Caco-2 (cell line): ENCODE results near the gene AHCYL2. TPM values are rescaled to one million over a fixed set of nuclear protein-coding genes. Genes with fewer than 3 reads are reported as not detected.

Experiments used
- Bru-seq: library from RNA; stranded (reverse); fragments of 400-500 nt; gene quantifications from one replicate; lab custom pipeline; 2021; lab: Mats Ljungman, UMichigan
- BruChase-seq, 2 experiments: library from RNA; stranded (reverse); fragments of 400-500 nt; gene quantifications; one replicate each; lab custom pipeline; 2021; lab: Mats Ljungman, UMichigan
- BruUV-seq: library from RNA; stranded (reverse); fragments of 400-500 nt; replicated peaks from 2 replicates; lab custom pipeline; 2021; lab: Mats Ljungman, UMichigan
- CTCF ChIA-PET: fragments of 300-600 bp; sonication (Branson Sonifier 250); formaldehyde crosslinking; loops from one replicate; lab custom pipeline; 2022; ENCODE audit warnings: antibody characterized with exemption; lab: Charles Lee
- POLR2A ChIA-PET: fragments of 300-600 bp; sonication (Branson Sonifier 250); formaldehyde crosslinking; loops from one replicate; lab custom pipeline; 2022; ENCODE audit warnings: antibody characterized with exemption; lab: Charles Lee
- DNase-seq, 2 experiments: peaks; one replicate each; pipeline versions ENCODE4 v3.0.0 to v3.0.0-alpha.2; 2020 to 2022
- H3K27me3 ChIP-seq: replicated peaks from 2 replicates; pipeline ENCODE4 v1.6.0; 2011; ENCODE audit warnings: low read length; ENCODE audit not compliant: control insufficient read depth, insufficient read depth
- H3K36me3 ChIP-seq: 2 replicates; pipeline ENCODE4 v1.5.1; 2011; ENCODE audit warnings: low read length; ENCODE audit not compliant: control insufficient read depth, insufficient read depth
- H3K4me1 ChIP-seq: fragments of 250-450 bp; sonication (Bioruptor Pico); 2 replicates; pipeline ENCODE4 v1.5.1; 2020; ENCODE audit warnings: mild to moderate bottlenecking
- H3K4me3 ChIP-seq: 2 replicates; pipeline ENCODE4 v1.5.1; 2011; ENCODE audit warnings: low read depth, mild to moderate bottlenecking, control low read depth, low read length
- H3K9me3 ChIP-seq: fragments of 250-450 bp; sonication (Bioruptor Pico); 2 replicates; pipeline ENCODE4 v1.5.1; 2020; ENCODE audit warnings: mild to moderate bottlenecking, moderate library complexity
- H3K27ac Mint-ChIP-seq: one replicate; pipeline ENCODE4 v1.8.0; 2022; ENCODE audit warnings: mixed read lengths; ENCODE audit not compliant: unreplicated experiment
- H3K27me3 Mint-ChIP-seq: one replicate; pipeline ENCODE4 v1.8.0; 2022; ENCODE audit warnings: mixed read lengths; ENCODE audit not compliant: insufficient read depth, unreplicated experiment
- H3K36me3 Mint-ChIP-seq: one replicate; pipeline ENCODE4 v1.8.0; 2022; ENCODE audit warnings: mild to moderate bottlenecking, mixed read lengths; ENCODE audit not compliant: insufficient read depth, unreplicated experiment
- H3K4me1 Mint-ChIP-seq: one replicate; pipeline ENCODE4 v1.8.0; 2022; ENCODE audit warnings: low read depth, mixed read lengths; ENCODE audit not compliant: unreplicated experiment
- H3K4me3 Mint-ChIP-seq: one replicate; pipeline ENCODE4 v1.8.0; 2022; ENCODE audit warnings: mild to moderate bottlenecking, moderate library complexity, mixed read lengths; ENCODE audit not compliant: unreplicated experiment
- H3K9me3 Mint-ChIP-seq: one replicate; pipeline ENCODE4 v1.8.0; 2022; ENCODE audit warnings: mixed read lengths; ENCODE audit not compliant: unreplicated experiment
- intact Hi-C: fragments of 100-400 bp; cut with micrococcal nuclease; formaldehyde crosslinking; loops from one replicate; pipeline ENCODE4 v1.10.0; 2022; ENCODE audit not compliant: unreplicated experiment
- long read RNA-seq: library from polyadenylated mRNA; stranded (forward); transcript quantifications from one replicate; pipeline ENCODE4 v2.0.0, GENCODE V29; 2022
- total RNA-seq: library from RNA; stranded (reverse); gene quantifications from 2 replicates; pipeline ENCODE4 v1.2.3, GENCODE V29; 2022
- TF ChIP-seq, protein P1 (sequence below), 2 experiments: fragments of 200-600 bp in 1 of 2; IDR thresholded peaks; 1 replicate in 1 of 2; 2 replicates in 1 of 2; pipeline versions ENCODE4 v1.5.1 to v1.8.0; 2011 to 2022; ENCODE audit warnings: antibody characterized with exemption in 1 of 2, control low read depth in 1 of 2, inconsistent platforms in 1 of 2, low read depth in 1 of 2, low read length in 1 of 2, mild to moderate bottlenecking in 1 of 2, moderate library complexity in 1 of 2; ENCODE audit not compliant: insufficient read depth in 1 of 2, severe bottlenecking in 1 of 2, unreplicated experiment in 1 of 2

The AHCYL2 gene
- total RNA-seq, result 15.8 and 17.2 TPM in 2 replicates
- Bru-seq, nascent RNA, result percentile 69 among the genes with signal in this experiment
- percentile 73 among the genes with signal in this experiment for BruChase-seq, experiment 1, labeled RNA remaining after a 2-hour chase
- BruChase-seq, experiment 2, labeled RNA remaining after a 6-hour chase, result percentile 72 among the genes with signal in this experiment
- long read RNA-seq, full-length matches to known transcripts, result 18 of 31 reads
- long read RNA-seq, partial matches to known transcripts, result 3 of 31 reads
- long read RNA-seq, other reads (novel, unspliced or antisense), result 10 of 31 reads

DNA sequence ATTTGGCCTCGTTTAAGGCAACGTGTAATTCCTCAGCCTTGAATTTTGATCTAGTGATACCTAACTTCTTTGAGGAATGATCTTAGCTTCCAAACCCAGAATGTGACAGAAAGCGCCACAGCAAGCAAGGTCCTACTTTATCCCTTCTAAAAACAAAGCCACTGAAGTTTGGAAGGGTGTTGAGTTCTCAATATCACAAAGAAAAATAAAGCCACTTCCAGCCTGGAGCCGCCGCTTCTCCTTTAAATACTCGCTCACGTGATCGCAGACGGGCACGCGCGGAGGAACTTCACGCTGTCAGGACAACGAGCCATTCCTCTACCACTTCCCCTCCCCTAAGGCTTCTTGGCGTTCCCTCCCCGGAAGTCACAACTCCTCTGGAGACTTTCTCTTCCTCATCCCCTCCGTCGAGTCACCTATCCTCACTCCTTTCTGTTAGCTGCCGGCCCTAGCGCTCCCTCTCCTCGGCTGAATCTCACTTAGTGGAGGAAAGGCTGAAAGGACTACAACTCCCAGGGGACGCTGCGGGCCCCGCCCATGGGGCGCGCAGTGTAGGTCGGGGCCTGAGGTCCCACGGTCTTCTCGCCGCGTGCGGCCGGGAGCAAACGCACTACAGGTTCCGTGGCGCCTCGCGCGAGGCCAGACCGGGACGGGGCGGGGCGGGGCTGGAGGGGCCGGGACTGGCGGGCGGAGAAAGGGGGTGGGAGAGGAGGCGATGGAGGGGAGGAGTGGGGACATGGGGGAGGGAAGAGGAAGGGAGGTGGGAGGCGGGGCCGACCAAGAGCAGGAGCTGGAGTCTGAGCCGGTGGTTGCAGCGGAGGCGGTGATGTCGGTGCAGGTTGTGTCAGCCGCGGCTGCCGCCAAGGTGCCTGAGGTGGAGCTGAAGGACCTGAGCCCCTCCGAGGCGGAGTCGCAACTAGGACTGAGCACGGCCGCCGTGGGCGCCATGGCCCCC lies at the start of gene AHCYL2:
Gene AHCYL2 (plus strand): TSS at position 780 of the 955 bp plus-strand sequence.
- ChIA-PET POLR2A (no interaction called here), CTCF (interaction anchor here (0.6 to 1.6 kb wide), 8 partner anchors 11 to 519 kb away, joined by 3 to 11 read pairs (median 5); partner anchors contain the start of gene SMO)
- no peaks in the 10 kb centered on the region for H3K9me3 ChIP-seq
- DNase-seq, result peak; percentile 97 to 98
- H3K4me3 Mint-ChIP-seq, result peak within 1 kb of the TSS; percentile 87
- H3K9me3 Mint-ChIP-seq, result no peaks in the 10 kb centered on the region
- H3K4me1 Mint-ChIP-seq, result peaks cover 10% of the 10 kb centered on the region
- H3K4me3 ChIP-seq, result peak within 1 kb of the TSS; percentile 81
- 0 out of 2 replicates have a peak, but pooled peaks cover 9% of the 10 kb centered on the region for H3K4me1 ChIP-seq
- intact Hi-C loops, result loop anchor here (1.0 kb wide), 1 partner anchor 47 kb away; no protein-coding TSS in a partner anchor
- TSS peak; percentile 87 for BruUV-seq
- no peaks in the 10 kb centered on the region for H3K36me3 ChIP-seq
- H3K27me3 ChIP-seq, result no peaks in the 10 kb centered on the region
- TF ChIP-seq, protein P1, sequence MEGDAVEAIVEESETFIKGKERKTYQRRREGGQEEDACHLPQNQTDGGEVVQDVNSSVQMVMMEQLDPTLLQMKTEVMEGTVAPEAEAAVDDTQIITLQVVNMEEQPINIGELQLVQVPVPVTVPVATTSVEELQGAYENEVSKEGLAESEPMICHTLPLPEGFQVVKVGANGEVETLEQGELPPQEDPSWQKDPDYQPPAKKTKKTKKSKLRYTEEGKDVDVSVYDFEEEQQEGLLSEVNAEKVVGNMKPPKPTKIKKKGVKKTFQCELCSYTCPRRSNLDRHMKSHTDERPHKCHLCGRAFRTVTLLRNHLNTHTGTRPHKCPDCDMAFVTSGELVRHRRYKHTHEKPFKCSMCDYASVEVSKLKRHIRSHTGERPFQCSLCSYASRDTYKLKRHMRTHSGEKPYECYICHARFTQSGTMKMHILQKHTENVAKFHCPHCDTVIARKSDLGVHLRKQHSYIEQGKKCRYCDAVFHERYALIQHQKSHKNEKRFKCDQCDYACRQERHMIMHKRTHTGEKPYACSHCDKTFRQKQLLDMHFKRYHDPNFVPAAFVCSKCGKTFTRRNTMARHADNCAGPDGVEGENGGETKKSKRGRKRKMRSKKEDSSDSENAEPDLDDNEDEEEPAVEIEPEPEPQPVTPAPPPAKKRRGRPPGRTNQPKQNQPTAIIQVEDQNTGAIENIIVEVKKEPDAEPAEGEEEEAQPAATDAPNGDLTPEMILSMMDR (IDR thresholded peaks at IDR 0.05; ENCODE audit: insufficient read depth in 1 of 2, low read depth in 1 of 2, low read length in 1 of 2, severe bottlenecking in 1 of 2, unreplicated experiment in 1 of 2), result no peak
- H3K36me3 Mint-ChIP-seq, result no peaks in the 10 kb centered on the region
- no peaks in the 10 kb centered on the region for H3K27me3 Mint-ChIP-seq
- H3K27ac Mint-ChIP-seq, result peak within 1 kb of the TSS; percentile 86

DNA sequence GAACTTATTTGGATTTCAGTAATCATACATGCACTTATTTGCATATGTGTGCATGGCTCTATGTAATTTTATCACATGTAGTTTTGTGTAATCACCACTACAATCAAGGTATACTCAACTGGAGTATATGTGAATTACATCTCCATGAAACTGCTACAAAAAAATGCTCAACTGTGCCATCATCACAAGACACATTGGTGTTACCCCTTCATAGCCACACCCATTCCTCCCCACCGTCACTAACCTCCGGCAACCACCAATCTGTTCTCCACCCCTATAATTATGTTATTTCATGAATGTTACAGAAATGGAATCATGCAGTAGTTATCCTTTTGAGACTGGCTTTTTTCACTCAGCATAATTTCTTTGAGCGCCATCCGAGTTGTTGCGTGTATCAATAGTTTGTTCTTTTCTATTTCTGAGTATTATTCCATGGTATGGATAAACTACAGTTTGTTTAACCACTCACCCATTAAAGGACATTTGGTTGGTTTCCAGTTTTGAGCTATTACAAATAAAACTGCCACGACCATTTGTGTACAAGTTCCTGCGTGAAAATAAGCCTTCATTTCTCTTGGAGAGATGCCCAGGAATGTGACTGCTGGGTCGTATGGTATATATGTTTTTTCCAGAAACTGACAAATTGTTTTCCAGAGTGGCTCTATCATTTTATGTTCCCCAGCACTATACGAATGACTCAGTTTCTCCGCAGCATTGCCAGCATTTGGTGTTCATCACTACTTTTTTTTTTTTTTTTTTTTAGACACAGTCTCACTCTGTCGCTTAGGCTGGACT lies 47.7 kb upstream of the AHCYL2 start:
- no peaks in the 10 kb centered on the region for H3K4me1 Mint-ChIP-seq
- Histone ChIP-seq H3K4me3 (no peak overlapping the region), H3K36me3 (no peaks in the 10 kb centered on the region), H3K4me1 (no peaks in the 10 kb centered on the region), H3K9me3 (peaks cover 6% of the 10 kb centered on the region), H3K27me3 (no peaks in the 10 kb centered on the region)
- BruUV-seq, result no TSS peak
- no peaks in the 10 kb centered on the region for H3K9me3 Mint-ChIP-seq
- CTCF ChIA-PET, result no interaction called here
- POLR2A ChIA-PET, result interaction anchor here (0.7 kb wide), 1 partner anchor 122 kb away, joined by 12 read pairs; the partner anchor contains the start of gene TNPO3
- no peaks in the 10 kb centered on the region for H3K36me3 Mint-ChIP-seq
- TF ChIP-seq, protein P1 (IDR thresholded peaks at IDR 0.05; ENCODE audit: insufficient read depth in 1 of 2, low read depth in 1 of 2, low read length in 1 of 2, severe bottlenecking in 1 of 2, unreplicated experiment in 1 of 2), result no peak
- DNase-seq, result no peak
- no peak overlapping the region for H3K27ac Mint-ChIP-seq
- intact Hi-C loops, result no loop called here
- no peak overlapping the region for H3K4me3 Mint-ChIP-seq
- peaks cover 2% of the 10 kb centered on the region for H3K27me3 Mint-ChIP-seq
